Measurements from ENCODE around the gene TPGS1.

Gene TPGS1

GRCh38 chr19:548886-549830, 41.9 kb downstream of the TPGS1 start:
- Mint-ChIP-seq H3K9me3 (no peaks in the 10 kb centered on the region), H3K36me3 (peaks cover 22% of the 10 kb centered on the region), H3K27ac (no peak overlapping the region), H3K4me1 (peaks cover 28% of the 10 kb centered on the region), H3K4me3 (no peak overlapping the region)
- DNase-seq (ENCODE audit: low spot score in 2 of 2) (no peak), ATAC-seq (peak; percentile 9)

DNA sequence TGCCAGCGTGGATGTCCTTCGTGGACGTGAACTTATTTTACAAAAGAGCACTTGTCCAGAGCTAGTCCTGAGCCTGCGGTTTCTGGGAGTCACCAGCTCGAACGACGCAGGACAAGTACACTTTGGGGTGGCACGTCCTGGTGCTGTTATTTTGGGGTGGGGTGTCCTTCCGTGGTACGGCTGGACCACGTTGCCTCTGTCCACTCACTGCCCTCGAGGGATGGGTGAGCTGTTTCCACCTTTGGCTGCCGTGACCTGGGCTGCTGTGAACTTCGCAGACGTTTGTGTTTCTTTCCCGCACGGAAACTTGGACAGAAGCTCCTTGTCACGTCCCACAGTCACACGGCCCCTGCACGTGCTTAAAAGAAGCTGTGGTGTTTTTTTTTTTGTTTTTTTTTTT, 47.5 kb downstream of the TPGS1 start:
- Mint-ChIP-seq H3K36me3 (peaks cover 5% of the 10 kb centered on the region), H3K4me3 (no peak overlapping the region), H3K27ac (no peak overlapping the region), H3K4me1 (peaks cover 9% of the 10 kb centered on the region), H3K9me3 (no peaks in the 10 kb centered on the region)
- ATAC-seq (no peak), DNase-seq (ENCODE audit: low spot score in 2 of 2) (no peak)

- Mint-ChIP-seq H3K9me3 (no peaks in the 10 kb centered on the region), H3K27ac (no peak overlapping the region), H3K36me3 (peaks cover 5% of the 10 kb centered on the region), H3K4me1 (peaks cover 9% of the 10 kb centered on the region), H3K4me3 (no peak overlapping the region)
- no peak for DNase-seq (ENCODE audit: low spot score in 2 of 2)
- no peak for ATAC-seq
These were observed 48.1 kb downstream of the TPGS1 start for GRCh38 chr19:555474-555808.

DNA sequence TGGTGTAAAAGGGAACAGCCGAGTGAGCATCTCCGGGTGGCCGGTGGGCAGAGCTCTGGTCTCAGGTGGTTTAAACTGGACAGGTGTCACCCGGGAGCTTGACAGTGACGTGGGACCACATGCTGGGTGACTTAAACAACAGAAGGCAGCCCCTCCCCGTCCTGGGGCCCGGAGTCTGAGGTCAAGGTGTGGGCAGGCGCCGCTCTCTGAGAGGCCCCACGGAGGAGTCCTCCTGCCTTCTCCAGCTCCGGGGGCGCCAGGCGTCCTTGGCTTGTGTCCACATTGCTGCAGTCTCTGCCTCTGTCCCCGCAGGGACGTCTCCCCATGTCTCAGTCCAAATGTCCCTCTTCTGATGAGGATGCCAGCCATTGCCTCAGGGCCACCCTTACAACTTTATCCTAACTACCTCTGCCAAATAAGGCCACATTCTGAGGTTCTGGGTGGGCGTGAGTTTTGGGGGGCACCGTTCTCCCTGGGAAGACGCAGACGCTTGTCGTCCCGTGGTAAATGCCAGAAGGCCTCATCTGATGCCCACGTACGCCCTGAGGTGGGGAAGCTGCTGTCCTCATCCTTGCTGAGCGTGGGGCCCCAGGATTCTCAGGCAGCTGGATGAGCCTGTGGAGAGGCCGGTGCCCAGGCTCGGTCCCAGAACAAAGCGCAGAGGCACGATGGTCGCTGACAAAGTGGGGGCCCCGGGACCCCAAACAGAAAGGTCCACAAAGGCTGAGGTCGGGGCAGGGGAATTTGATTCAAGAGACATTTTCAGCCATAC, 49.5 kb downstream of the TPGS1 start:
- no peak overlapping the region for H3K4me3 Mint-ChIP-seq

GRCh38 chr19:558770-559439, 51.6 kb downstream of the TPGS1 start:
- H3K4me1 Mint-ChIP-seq = no peaks in the 10 kb centered on the region

More for the DNA sequence above, 49.5 kb downstream of the TPGS1 start:
- no peaks in the 10 kb centered on the region for H3K9me3 Mint-ChIP-seq
- ATAC-seq (no peak), DNase-seq (ENCODE audit: low spot score in 2 of 2) (no peak)
- H3K36me3 Mint-ChIP-seq = peaks cover 5% of the 10 kb centered on the region
- H3K4me1 Mint-ChIP-seq = peaks cover 2% of the 10 kb centered on the region
- no peak overlapping the region for H3K27ac Mint-ChIP-seq

GRCh38 chr19:560121-560520, 52.8 kb downstream of the TPGS1 start:
- Mint-ChIP-seq H3K27ac (no peak overlapping the region), H3K4me1 (no peaks in the 10 kb centered on the region), H3K9me3 (no peaks in the 10 kb centered on the region), H3K4me3 (no peak overlapping the region), H3K36me3 (no peaks in the 10 kb centered on the region)
- no peak for DNase-seq (ENCODE audit: low spot score in 2 of 2)
- no peak for ATAC-seq

More at GRCh38 chr19:558770-559439, 51.6 kb downstream of the TPGS1 start:
- no peaks in the 10 kb centered on the region for H3K36me3 Mint-ChIP-seq
- no peak for DNase-seq (ENCODE audit: low spot score in 2 of 2)
- no peak overlapping the region for H3K27ac Mint-ChIP-seq
- no peaks in the 10 kb centered on the region for H3K9me3 Mint-ChIP-seq
- ATAC-seq = no peak
- H3K4me3 Mint-ChIP-seq = no peak overlapping the region

DNA sequence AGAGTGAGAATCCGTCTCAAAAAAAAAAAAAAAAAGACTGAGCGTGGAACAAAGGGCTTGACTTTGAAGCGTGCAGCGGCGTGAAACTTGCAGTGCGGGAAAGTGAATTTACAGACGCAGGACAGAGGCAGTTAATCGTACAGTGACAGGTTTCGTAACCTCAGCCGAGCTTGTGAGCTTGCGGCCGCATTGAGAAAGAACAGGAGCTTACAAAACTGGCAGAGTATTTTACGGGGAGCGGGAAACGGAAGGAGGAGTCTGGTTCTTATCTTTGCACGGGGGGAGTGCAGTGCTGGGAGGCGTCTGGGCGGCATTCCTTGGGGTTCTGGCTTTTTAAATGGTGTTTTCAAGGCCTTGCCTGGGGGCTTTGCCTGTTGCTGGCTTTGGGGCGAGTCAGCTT, 59.1 kb downstream of the TPGS1 start:
- H3K4me1 Mint-ChIP-seq = peaks cover 7% of the 10 kb centered on the region
- H3K4me3 Mint-ChIP-seq = no peak overlapping the region
- H3K9me3 Mint-ChIP-seq = no peaks in the 10 kb centered on the region
- ATAC-seq (no peak), DNase-seq (ENCODE audit: low spot score in 2 of 2) (no peak)
- peaks cover 21% of the 10 kb centered on the region for H3K36me3 Mint-ChIP-seq
- H3K27ac Mint-ChIP-seq = no peak overlapping the region

- no peaks in the 10 kb centered on the region for H3K9me3 Mint-ChIP-seq
- peaks cover 10% of the 10 kb centered on the region for H3K4me1 Mint-ChIP-seq
- H3K36me3 Mint-ChIP-seq = peaks cover 26% of the 10 kb centered on the region
- H3K4me3 Mint-ChIP-seq = no peak overlapping the region
- ATAC-seq = no peak
- DNase-seq (ENCODE audit: low spot score in 2 of 2) = no peak
- no peak overlapping the region for H3K27ac Mint-ChIP-seq
These were observed 59.5 kb downstream of the TPGS1 start for GRCh38 chr19:566844-567243.

- Mint-ChIP-seq H3K36me3 (peaks cover 31% of the 10 kb centered on the region), H3K4me1 (peaks cover 15% of the 10 kb centered on the region), H3K27ac (no peak overlapping the region), H3K4me3 (no peak overlapping the region), H3K9me3 (no peaks in the 10 kb centered on the region)
- ATAC-seq (no peak), DNase-seq (ENCODE audit: low spot score in 2 of 2) (no peak)
These were observed 60.1 kb downstream of the TPGS1 start for GRCh38 chr19:567296-567900.

Measured in stimulated activated effector memory CD8-positive, alpha-beta T cell treated with anti-CD3 and anti-CD28 coated beads, Interleukin-12 subunit alpha, Interleukin-12 subunit beta, amount 100 ng/mL, for 72 hours (primary cell).